Measurements from ENCODE around the gene ITGB4. TPM values are rescaled to one million over a fixed set of nuclear protein-coding genes. Genes with fewer than 3 reads are reported as not detected.

ITGB4 gene
- total and polyA plus RNA-seq, 9 donors, result 3.3 to 55.6 (median 12.8) TPM

DNA sequence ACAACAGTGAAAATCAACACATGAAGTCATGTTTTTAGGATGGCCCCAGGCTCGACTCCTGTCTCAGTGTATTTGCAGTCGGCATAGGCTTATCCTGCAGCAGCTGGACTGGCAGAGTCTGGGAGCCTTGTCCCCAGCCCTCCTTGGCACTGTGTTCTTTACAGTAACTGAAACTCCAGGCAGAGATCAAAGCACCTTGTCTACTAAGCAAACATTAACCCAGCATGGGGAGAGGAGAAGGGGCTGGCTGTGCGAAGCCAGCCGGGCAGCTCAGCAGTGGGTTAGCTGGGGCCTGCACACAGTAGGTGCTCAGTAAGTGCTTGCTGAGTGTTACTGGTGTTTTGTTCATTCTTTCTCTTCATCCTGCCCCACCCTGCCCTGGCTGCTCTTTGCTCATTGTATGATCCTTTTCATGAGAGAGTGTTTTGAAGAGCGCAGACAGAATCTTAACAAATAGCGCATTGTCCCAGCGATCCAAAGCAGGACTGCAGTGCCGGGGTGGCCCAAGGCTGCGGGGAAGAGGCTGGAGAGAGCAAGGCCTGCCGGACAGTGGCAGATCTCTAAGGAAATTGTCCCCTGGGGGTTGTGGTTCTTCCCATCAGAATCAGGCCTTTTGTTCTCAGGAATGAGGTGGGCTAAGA, 23.5 kb upstream of the ITGB4 start:
- H3K4me3 ChIP-seq, result no peak overlapping the region
- no peaks in the 10 kb centered on the region for H3K27me3 ChIP-seq
- no peak for TF ChIP-seq EP300 (IDR thresholded peaks at IDR 0.05)
- TF ChIP-seq POLR2A (IDR thresholded peaks at IDR 0.05), result no peak
- TF ChIP-seq, protein P1, sequence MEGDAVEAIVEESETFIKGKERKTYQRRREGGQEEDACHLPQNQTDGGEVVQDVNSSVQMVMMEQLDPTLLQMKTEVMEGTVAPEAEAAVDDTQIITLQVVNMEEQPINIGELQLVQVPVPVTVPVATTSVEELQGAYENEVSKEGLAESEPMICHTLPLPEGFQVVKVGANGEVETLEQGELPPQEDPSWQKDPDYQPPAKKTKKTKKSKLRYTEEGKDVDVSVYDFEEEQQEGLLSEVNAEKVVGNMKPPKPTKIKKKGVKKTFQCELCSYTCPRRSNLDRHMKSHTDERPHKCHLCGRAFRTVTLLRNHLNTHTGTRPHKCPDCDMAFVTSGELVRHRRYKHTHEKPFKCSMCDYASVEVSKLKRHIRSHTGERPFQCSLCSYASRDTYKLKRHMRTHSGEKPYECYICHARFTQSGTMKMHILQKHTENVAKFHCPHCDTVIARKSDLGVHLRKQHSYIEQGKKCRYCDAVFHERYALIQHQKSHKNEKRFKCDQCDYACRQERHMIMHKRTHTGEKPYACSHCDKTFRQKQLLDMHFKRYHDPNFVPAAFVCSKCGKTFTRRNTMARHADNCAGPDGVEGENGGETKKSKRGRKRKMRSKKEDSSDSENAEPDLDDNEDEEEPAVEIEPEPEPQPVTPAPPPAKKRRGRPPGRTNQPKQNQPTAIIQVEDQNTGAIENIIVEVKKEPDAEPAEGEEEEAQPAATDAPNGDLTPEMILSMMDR (IDR thresholded peaks at IDR 0.05), result no peak
- intact Hi-C loops (cut with DNase I), result no loop called here
- no peaks in the 10 kb centered on the region for H3K9me3 ChIP-seq
- no peak overlapping the region for H3K27ac ChIP-seq
- WGBS, 3 donors, result 86 to 90% (median 87%) methylated on average over 10 of the region's 10 CpGs
- no peaks in the 10 kb centered on the region for H3K4me1 ChIP-seq (ENCODE audit: insufficient read depth)
- no peak for DNase-seq
- H3K36me3 ChIP-seq, result no peaks in the 10 kb centered on the region

DNA sequence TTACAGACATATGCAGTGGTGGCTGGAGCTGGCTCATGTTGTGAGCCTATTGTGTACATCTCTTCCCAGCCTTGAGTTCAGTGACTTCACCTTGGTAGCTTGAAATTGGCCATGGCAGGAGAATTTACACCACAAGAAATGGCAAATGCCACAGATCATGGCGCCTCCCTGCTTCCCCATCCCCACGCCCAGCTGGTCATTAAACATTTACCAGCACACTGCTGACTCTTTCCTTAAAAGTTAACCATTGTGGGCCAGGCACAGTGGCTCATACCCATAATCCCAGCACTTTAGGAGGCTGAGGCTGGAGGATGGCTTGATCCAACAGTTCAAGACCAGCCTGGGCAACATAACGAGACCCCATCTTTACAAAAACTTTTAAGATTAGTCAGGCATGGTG, 22.6 kb upstream of the ITGB4 start:
- no peak for DNase-seq
- Histone ChIP-seq H3K36me3 (no peaks in the 10 kb centered on the region), H3K9me3 (no peaks in the 10 kb centered on the region), H3K27me3 (no peaks in the 10 kb centered on the region), H3K4me3 (no peak overlapping the region), H3K27ac (no peak overlapping the region), H3K4me1 (ENCODE audit: insufficient read depth) (no peaks in the 10 kb centered on the region)
- intact Hi-C loops (cut with DNase I), result no loop called here
- TF ChIP-seq, protein P1 (IDR thresholded peaks at IDR 0.05), result no peak
- TF ChIP-seq POLR2A (IDR thresholded peaks at IDR 0.05) (no peak), EP300 (IDR thresholded peaks at IDR 0.05) (no peak)
- WGBS, 3 donors, result 82 to 95% (median 94%) methylated on average over 3 of the region's 3 CpGs

DNA sequence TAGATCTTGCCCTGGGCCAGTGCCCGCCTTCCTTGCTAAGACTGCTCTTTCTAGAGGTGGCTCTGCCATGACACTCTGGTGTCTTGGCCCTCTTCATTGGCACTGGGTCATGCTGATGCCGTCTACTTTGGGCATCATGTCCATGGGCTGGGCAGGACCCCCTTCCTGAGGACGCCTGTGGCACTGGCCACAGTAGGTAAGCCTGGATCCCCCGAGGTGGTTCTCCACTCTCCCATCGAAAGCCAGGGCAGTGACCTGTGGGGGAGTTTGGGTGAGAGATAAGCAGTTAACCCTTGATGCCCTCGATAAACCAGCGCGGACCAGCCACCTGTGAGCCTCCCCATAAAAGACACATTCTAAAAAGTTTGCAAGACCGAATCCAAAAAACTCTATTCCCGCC, 20.0 kb upstream of the ITGB4 start:
- Histone ChIP-seq H3K27ac (no peak overlapping the region), H3K4me3 (no peak overlapping the region), H3K36me3 (no peaks in the 10 kb centered on the region), H3K4me1 (ENCODE audit: insufficient read depth) (no peaks in the 10 kb centered on the region), H3K27me3 (no peaks in the 10 kb centered on the region), H3K9me3 (no peaks in the 10 kb centered on the region)
- WGBS, 3 donors, result 73 to 91% (median 76%) methylated on average over 8 to 10 of the region's 10 CpGs
- DNase-seq, result no peak
- TF ChIP-seq POLR2A (IDR thresholded peaks at IDR 0.05) (no peak), EP300 (IDR thresholded peaks at IDR 0.05) (no peak)
- TF ChIP-seq, protein P1 (IDR thresholded peaks at IDR 0.05), result no peak
- intact Hi-C loops (cut with DNase I), result no loop called here

DNA sequence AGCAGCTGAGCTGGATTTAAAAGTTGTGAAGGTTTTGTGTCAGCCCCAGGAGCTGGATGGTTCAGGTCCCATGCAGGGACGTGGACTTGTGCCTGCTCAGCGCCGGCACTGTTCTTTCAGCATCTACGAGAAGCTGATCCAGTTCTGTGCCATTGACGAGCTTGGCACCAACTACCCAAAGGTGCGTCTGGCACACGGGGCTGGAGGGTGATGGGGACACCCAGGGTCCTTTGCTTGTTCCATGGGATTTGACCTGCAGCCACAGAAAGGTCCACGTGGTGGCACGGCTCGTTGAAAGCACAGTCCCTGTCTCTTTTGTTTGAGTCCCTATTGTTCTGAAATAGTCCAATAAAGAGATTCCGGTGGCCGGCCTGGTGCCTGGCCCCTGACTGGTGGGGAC, 18.1 kb upstream of the ITGB4 start:
- Histone ChIP-seq H3K4me1 (ENCODE audit: insufficient read depth) (no peaks in the 10 kb centered on the region), H3K27me3 (no peaks in the 10 kb centered on the region), H3K4me3 (no peak overlapping the region), H3K9me3 (no peaks in the 10 kb centered on the region), H3K27ac (no peak overlapping the region), H3K36me3 (no peaks in the 10 kb centered on the region)
- 91 to 93% (median 92%) methylated on average over 12 of the region's 12 CpGs for WGBS, 3 donors
- TF ChIP-seq EP300 (IDR thresholded peaks at IDR 0.05) (no peak), POLR2A (IDR thresholded peaks at IDR 0.05) (no peak)
- TF ChIP-seq, protein P1 (IDR thresholded peaks at IDR 0.05), result no peak
- intact Hi-C loops (cut with DNase I), result no loop called here
- no peak for DNase-seq

All from ovary (tissue), 9 donors.